ENCODE results near the gene GRIK3. TPM values are rescaled to one million over a fixed set of nuclear protein-coding genes. Genes with fewer than 3 reads are reported as not detected.

GRIK3 gene
- total and polyA plus RNA-seq, 8 donors = under 0.01 to 4.9 (median 0.46) TPM; not detected in 1

DNA sequence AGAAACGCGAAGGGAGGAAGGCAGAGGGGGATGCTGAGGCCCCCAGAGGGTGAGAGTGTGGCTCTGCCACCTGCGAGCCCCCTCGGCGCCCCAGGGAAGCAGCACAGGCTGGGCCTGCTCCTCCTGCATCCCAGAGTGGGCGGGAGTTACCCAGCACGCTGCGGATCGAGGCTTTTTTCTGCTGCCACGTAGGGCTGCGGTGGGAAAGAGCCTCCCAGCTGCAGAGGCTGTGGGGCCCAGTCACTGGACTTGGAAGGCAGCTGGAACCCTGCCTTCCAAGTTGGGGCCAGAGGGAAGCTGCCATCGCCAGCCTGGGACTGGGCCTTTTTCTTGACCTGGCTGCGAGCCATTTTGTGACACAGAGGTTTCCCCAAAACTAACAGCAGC, 2.3 kb upstream of the GRIK3 start:
- no peak overlapping the region for H3K4me3 ChIP-seq
- 3 to 11% (median 6%) methylated on average over 12 to 13 of the region's 13 CpGs for WGBS, 5 donors
- DNase-seq = no peak
- intact Hi-C loops (cut with DNase I; ENCODE audit: low total_unique reads) = no loop called here
- H3K36me3 ChIP-seq = no peaks in the 10 kb centered on the region
- no peak overlapping the region for H3K27ac ChIP-seq
- H3K9me3 ChIP-seq = no peaks in the 10 kb centered on the region
- no peak for TF ChIP-seq EP300 (IDR thresholded peaks at IDR 0.05)
- TF ChIP-seq POLR2AphosphoS5 (IDR thresholded peaks at IDR 0.05) = no peak
- TF ChIP-seq, protein P1, sequence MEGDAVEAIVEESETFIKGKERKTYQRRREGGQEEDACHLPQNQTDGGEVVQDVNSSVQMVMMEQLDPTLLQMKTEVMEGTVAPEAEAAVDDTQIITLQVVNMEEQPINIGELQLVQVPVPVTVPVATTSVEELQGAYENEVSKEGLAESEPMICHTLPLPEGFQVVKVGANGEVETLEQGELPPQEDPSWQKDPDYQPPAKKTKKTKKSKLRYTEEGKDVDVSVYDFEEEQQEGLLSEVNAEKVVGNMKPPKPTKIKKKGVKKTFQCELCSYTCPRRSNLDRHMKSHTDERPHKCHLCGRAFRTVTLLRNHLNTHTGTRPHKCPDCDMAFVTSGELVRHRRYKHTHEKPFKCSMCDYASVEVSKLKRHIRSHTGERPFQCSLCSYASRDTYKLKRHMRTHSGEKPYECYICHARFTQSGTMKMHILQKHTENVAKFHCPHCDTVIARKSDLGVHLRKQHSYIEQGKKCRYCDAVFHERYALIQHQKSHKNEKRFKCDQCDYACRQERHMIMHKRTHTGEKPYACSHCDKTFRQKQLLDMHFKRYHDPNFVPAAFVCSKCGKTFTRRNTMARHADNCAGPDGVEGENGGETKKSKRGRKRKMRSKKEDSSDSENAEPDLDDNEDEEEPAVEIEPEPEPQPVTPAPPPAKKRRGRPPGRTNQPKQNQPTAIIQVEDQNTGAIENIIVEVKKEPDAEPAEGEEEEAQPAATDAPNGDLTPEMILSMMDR (IDR thresholded peaks at IDR 0.05) = no peak
- no peak for TF ChIP-seq POLR2A (IDR thresholded peaks at IDR 0.05)
- H3K4me1 ChIP-seq = peaks cover 5 to 61% (median 30%) of the 10 kb centered on the region in 4 donors
- peaks cover 37 to 100% (median 81%) of the 10 kb centered on the region in 3 donors for H3K27me3 ChIP-seq

DNA sequence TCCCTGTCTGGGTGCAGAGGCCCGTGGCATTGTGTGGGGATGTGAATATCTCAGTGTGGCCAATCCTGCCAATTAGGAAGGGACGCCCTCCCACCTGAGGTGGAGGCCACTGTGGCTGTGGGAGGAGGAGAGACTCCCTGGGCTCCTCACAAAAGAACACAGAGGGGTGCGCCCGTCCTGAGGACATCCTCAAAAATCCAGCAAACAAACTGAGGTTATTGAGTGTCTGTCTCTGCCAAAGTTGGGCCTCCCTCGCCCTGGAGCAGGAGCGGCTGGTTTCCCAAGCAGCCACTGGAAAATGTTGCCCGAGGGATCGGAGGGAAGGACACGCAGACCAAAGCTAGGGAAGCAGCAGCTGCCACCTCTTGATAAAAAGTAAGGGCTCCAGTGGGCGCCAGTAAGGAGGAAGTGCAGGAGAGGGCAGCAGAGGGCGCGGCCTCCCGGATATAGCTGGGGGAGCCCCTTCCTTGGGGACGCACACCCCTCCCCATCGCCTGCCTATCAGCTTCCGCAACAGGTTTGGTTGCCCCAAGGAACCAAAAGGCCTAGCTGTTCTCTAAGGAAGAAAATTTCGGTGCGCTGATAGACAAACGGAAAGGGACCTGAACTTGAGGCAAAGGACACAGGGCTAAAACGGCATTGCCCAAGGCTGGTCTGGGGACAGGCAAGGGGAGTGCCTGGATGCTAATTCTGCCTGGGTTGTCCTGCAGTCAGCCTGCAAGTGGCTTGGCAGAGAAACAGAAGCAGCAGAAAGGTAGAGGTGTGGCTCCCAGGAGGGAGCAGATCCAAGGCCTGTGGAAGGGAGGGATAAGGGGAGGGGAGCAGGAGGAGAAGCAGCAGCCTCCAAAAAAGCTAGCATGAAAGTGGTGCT, 1.7 kb upstream of the GRIK3 start:
- H3K27ac ChIP-seq = no peak overlapping the region
- no peak for DNase-seq
- H3K4me1 ChIP-seq = peaks cover 5 to 61% (median 30%) of the 10 kb centered on the region in 4 donors
- H3K4me3 ChIP-seq = no peak overlapping the region
- intact Hi-C loops (cut with DNase I; ENCODE audit: low total_unique reads) = no loop called here
- H3K27me3 ChIP-seq = peaks cover 37 to 100% (median 83%) of the 10 kb centered on the region in 3 donors
- TF ChIP-seq POLR2A (IDR thresholded peaks at IDR 0.05) (no peak), EP300 (IDR thresholded peaks at IDR 0.05) (no peak), POLR2AphosphoS5 (IDR thresholded peaks at IDR 0.05) (no peak)
- TF ChIP-seq, protein P1 (IDR thresholded peaks at IDR 0.05) = no peak
- 2 to 6% (median 3%) methylated on average over 18 to 20 of the region's 20 CpGs for WGBS, 5 donors
- H3K36me3 ChIP-seq = no peaks in the 10 kb centered on the region
- no peaks in the 10 kb centered on the region for H3K9me3 ChIP-seq

DNA sequence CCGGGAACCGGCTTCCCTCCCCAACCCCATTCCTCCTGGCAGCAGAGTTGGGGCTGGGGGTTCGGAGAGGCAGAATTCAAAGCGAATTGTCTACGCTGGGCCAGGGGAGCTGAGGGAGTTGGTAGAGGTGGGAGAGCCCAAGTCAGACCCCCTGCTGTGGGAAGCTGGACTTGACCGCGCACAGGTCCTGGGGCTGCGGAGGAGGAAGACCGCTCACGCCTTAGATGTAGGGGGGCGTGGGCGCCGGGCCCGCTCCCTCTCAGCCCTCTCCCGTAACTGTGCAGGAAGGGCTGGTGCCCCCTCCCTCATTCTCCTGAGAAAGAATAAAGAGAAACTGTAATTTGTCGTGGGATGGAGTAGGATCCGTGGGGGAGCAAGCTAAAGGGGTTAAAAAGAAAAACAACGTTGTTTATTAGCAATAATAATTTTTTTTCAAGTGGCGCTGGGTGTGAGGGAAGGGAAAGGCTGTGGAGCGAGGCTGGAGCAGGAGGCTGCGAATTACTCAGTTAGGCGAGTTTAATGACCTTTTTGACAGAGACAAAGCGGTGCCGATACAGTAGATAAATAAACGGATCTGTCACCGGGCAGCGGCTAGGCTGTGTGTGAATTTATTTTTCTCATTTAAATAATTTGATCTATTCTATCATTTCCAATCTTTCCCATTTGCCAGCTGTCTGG, 838 bp upstream of the GRIK3 start:
- 1 to 9% (median 4%) methylated on average over 24 to 27 of the region's 27 CpGs for WGBS, 5 donors
- Histone ChIP-seq H3K4me3 (peak overlapping the region in 3 of 4 donors; percentile 5 to 29 (median 29)), H3K36me3 (no peaks in the 10 kb centered on the region), H3K27me3 (peaks cover 37 to 100% (median 82%) of the 10 kb centered on the region in 3 donors), H3K27ac (no peak overlapping the region), H3K9me3 (no peaks in the 10 kb centered on the region), H3K4me1 (peaks cover 5 to 61% (median 30%) of the 10 kb centered on the region in 4 donors)
- TF ChIP-seq, protein P1 (IDR thresholded peaks at IDR 0.05) = no peak
- TF ChIP-seq EP300 (IDR thresholded peaks at IDR 0.05) (no peak), POLR2AphosphoS5 (IDR thresholded peaks at IDR 0.05) (no peak), POLR2A (IDR thresholded peaks at IDR 0.05) (no peak)
- no peak for DNase-seq
- intact Hi-C loops (cut with DNase I; ENCODE audit: low total_unique reads) = no loop called here

DNA sequence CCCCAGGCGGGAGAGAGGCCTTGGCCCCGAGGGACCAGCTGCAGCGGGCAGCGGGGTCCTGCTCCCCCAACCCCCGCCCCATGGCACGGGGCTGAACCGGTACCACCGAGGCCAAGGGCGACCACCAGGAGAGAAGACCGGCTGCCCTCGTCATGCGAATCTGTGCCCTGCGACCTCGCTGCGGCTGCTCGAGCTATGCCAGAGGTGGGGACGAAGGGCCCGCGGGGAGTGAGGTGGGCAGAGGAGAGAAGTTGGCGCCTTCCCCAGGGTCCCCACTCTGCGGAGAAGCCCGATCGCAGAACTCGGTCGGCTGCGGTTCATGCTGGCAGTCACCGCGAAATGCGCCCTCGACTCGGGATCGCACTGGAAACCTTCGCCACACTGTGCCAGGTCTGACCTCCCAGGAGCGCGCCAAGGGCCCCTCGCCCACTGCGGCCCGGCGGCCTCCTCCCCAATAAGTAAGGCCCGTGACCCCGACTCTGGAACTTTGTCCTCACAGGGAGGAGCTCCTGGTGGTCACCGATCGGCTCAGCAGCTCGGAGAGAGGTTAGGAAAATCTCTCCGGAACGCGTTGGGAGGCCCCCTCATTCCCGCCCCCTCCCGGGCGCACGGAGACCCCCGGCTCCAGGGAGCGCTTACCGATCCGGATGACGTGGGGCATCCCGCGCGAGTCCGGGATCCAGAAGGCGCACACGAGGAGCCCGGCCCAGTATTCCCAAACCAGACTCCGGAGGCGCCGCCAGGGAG, 787 bp downstream of the GRIK3 start:
- H3K9me3 ChIP-seq = no peaks in the 10 kb centered on the region
- DNase-seq = no peak
- H3K27me3 ChIP-seq = peaks cover 36 to 100% (median 91%) of the 10 kb centered on the region in 3 donors
- peaks cover 5 to 61% (median 30%) of the 10 kb centered on the region in 4 donors for H3K4me1 ChIP-seq
- H3K27ac ChIP-seq = no peak overlapping the region
- 1 to 4% (median 3%) methylated on average over 23 to 66 of the region's 66 CpGs for WGBS, 5 donors
- no peaks in the 10 kb centered on the region for H3K36me3 ChIP-seq
- peak overlapping the region; percentile 15 to 31 (median 24) for H3K4me3 ChIP-seq
- intact Hi-C loops (cut with DNase I; ENCODE audit: low total_unique reads) = no loop called here
- TF ChIP-seq, protein P1 (IDR thresholded peaks at IDR 0.05) = no peak
- no peak for TF ChIP-seq EP300 (IDR thresholded peaks at IDR 0.05)
- no peak for TF ChIP-seq POLR2AphosphoS5 (IDR thresholded peaks at IDR 0.05)
- TF ChIP-seq POLR2A (IDR thresholded peaks at IDR 0.05) = no peak

All from stomach (tissue), 9 donors.